Mammary epithelial cell (primary cell): ENCODE results near the gene PTGFR.

Experiments used
- CTCF ChIP-seq, 2 donors: IDR thresholded peaks in 1 of 2; conservative IDR thresholded peaks in 1 of 2; 2 replicates each; pipeline ENCODE4 v1.5.1; 2011 to 2012; ENCODE audit warnings: inconsistent platforms in 2 of 2, low read length in 2 of 2, mild to moderate bottlenecking in 2 of 2, control low read depth in 1 of 2, low read depth in 1 of 2; ENCODE audit not compliant: insufficient read depth in 1 of 2; ENCODE audit errors: extremely low read depth in 1 of 2
- EZH2 ChIP-seq: IDR thresholded peaks from 2 replicates; pipeline ENCODE4 v1.6.1; 2012; ENCODE audit warnings: low read length, inconsistent platforms, borderline replicate concordance

GRCh38 chr1:78492386-78492950, 1.7 kb downstream of the PTGFR start:
- TF ChIP-seq CTCF (conservative IDR thresholded peaks at IDR 0.05 in 1 of 2, IDR thresholded peaks at IDR 0.05 in 1 of 2; ENCODE audit: extremely low read depth in 1 of 2, insufficient read depth in 1 of 2, low read depth in 1 of 2, low read length in 2 of 2) (no peak), EZH2 (no peak)
